Activated T-helper 2 cell treated with anti-CD3 and anti-CD28 coated beads, Interferon-gamma antibody, Interleukin-2, Interleukin-4, amounts not matched to agents 10 μg/mL and 5 μg/mL and 100 μg/mL, durations not matched to agents 14 hours and 24 hours and 36 hours (primary cell): ENCODE results near the gene PPP1R9B. TPM values are rescaled to one million over a fixed set of nuclear protein-coding genes. Genes with fewer than 3 reads are reported as not detected.

ENCODE experiments used
- DNase-seq: peaks from one replicate; pipeline ENCODE4 v3.0.0; 2021; ENCODE audit warnings: low spot score
- H3K27ac Mint-ChIP-seq: one replicate; pipeline ENCODE4 v1.8.0; 2021; ENCODE audit warnings: mixed read lengths
- H3K27me3 Mint-ChIP-seq: one replicate; pipeline ENCODE4 v1.8.0; 2021; ENCODE audit warnings: low read depth, mixed read lengths
- H3K36me3 Mint-ChIP-seq: one replicate; pipeline ENCODE4 v1.8.0; 2021; ENCODE audit warnings: low read depth, mixed read lengths
- H3K4me1 Mint-ChIP-seq: one replicate; pipeline ENCODE4 v1.8.0; 2021; ENCODE audit warnings: low read depth, mixed read lengths
- H3K4me3 Mint-ChIP-seq: one replicate; pipeline ENCODE4 v1.8.0; 2021; ENCODE audit warnings: low read depth, mild to moderate bottlenecking, moderate library complexity, mixed read lengths
- H3K9me3 Mint-ChIP-seq: one replicate; pipeline ENCODE4 v1.8.0; 2021; ENCODE audit warnings: mixed read lengths
- intact Hi-C: fragments of 100-400 bp; cut with micrococcal nuclease; formaldehyde crosslinking; loops from one replicate; pipeline ENCODE4 v1.15.1; 2023
- total RNA-seq: library from RNA; stranded (reverse); gene quantifications from 2 replicates; pipeline ENCODE4 v1.2.3, GENCODE V29; 2022

PPP1R9B gene
- total RNA-seq, 1 donor from 2014 or later, result 130 TPM

DNA sequence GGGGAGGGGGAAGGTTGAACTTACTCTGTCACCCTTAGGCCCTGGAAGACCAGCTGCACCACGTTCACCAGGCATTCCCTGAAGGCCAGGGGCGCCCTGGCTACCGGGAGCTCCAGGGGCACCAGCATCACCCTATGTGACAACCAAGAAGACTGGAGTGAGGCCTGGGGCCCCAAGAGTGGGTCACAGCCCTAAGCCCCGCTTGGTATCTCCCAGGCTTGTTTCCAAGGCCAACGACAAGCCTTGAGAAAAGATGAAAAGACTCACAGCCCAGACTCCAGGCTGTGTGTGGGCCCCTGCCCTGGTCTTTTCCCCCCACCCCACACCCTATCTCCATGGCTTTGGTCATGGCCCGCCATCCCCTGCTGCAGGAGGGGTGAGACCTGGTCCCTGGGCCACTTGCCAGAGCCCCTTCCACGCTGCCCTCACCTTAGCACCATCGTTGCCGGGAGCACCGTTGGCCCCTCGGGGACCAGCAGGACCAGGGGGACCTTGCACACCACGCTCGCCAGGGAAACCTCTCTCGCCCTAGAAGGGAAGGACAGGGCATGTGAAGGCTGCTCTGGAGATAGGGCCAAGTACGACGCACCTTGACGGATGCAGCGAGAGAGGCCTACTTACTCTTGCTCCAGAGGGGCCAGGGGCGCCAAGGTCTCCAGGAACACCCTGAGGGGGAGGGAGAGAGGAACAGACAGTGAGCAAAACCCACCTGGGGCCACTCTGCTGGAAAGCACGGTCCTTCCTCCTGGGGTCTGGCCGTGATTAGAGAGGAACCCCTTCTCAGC is 41.1 kb upstream of the PPP1R9B start:
- H3K36me3 Mint-ChIP-seq, result no peaks in the 10 kb centered on the region

DNA sequence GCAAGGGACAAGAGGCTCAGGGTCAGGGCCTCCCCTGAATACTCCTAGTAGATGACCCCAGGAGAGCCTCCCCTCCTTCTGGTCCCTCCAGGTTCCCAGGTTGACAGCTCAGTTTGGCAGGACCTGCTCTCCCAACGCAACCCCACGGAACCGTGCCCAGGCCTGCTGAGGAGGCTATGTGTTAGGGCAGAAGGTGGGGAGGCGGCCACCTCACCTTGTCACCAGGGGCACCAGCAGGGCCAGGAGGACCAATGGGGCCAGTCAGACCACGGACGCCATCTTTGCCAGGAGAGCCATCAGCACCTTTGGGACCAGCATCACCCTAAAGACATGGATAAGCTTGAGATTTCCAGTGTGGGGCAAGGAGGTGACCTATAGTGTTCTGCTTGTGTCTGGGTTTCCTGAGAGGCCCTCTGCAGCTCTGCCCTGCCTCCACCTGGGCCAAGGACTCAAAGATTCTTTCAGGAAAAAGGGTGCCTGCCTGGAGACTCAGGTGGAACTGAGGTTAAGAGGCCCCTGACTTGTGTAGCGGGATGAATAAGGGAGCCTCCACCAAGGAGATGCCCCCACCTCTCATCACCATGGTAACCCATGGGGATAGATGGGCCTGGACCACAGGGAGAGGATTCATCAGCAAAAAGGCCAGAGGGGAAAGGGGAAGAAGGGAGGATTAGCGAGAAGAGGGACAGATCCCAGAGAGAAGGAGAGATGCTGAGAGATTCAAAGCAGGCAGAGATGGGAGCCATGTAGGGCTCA is 40.3 kb upstream of the PPP1R9B start:
- no peak overlapping the region for H3K27ac Mint-ChIP-seq
- no peak overlapping the region for H3K4me3 Mint-ChIP-seq
- no peaks in the 10 kb centered on the region for H3K9me3 Mint-ChIP-seq

More for the DNA sequence above, 41.1 kb upstream of the PPP1R9B start:
- Mint-ChIP-seq H3K27me3 (no peaks in the 10 kb centered on the region), H3K4me1 (no peaks in the 10 kb centered on the region), H3K9me3 (no peaks in the 10 kb centered on the region), H3K27ac (no peak overlapping the region), H3K4me3 (no peak overlapping the region)
- DNase-seq, result no peak
- intact Hi-C loops, result no loop called here

DNA sequence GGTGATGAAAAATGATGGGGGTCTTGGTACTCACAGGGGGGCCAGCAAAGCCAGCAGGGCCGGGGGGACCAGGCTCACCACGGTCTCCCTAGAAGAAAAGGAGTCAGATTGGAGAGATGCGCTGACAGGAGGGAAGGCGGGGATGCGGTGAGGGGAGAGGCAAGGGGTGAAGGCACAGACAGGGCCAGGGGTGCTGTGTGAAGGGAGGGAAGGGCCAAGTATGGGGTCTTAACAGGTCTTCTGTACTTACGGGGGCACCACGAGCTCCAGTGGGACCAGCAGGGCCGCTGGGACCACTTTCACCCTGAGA is 39.8 kb upstream of the PPP1R9B start:
- intact Hi-C loops, result no loop called here
- Mint-ChIP-seq H3K36me3 (no peaks in the 10 kb centered on the region), H3K9me3 (no peaks in the 10 kb centered on the region), H3K27ac (no peak overlapping the region), H3K4me1 (no peaks in the 10 kb centered on the region), H3K4me3 (no peak overlapping the region), H3K27me3 (no peaks in the 10 kb centered on the region)
- no peak for DNase-seq

More for the DNA sequence above, 40.3 kb upstream of the PPP1R9B start:
- Mint-ChIP-seq H3K36me3 (no peaks in the 10 kb centered on the region), H3K27me3 (no peaks in the 10 kb centered on the region), H3K4me1 (no peaks in the 10 kb centered on the region)
- intact Hi-C loops, result no loop called here
- no peak for DNase-seq

DNA sequence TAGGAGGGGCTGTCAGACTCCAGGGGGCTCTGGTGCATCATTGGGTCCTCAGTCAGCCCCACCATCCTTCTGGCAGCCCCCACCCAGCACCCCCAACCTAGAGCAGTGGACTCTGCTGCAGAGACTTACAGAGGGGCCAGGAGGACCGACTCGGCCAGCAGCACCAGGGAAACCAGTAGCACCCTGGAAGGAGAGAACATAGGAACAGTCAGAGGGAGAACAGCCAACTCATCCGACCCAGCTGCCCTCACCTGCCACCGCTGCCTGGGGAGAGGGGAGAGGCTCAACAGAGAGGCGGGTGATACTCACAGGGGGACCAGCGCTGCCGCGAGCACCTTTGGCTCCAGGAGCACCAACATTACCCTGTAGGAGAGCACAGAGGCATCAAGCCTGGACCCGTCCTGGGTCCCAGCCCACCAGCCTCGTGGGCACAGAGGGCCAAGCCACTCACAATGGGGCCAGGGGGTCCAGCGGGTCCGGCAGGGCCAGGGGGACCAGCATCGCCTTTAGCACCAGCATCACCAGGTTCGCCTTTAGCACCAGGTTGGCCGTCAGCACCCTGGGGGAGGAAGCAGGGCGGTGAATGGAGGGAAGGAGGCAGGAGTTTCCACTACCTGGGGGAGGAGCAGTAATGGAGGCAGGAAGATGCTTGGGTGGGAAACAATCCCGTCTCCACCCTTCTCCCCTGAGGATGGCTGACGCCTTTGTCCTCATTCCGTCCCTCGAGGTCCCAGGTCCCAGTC is 39.2 kb upstream of the PPP1R9B start:
- DNase-seq, result no peak
- no peaks in the 10 kb centered on the region for H3K4me1 Mint-ChIP-seq
- intact Hi-C loops, result no loop called here
- H3K9me3 Mint-ChIP-seq, result no peaks in the 10 kb centered on the region
- no peak overlapping the region for H3K4me3 Mint-ChIP-seq
- no peaks in the 10 kb centered on the region for H3K27me3 Mint-ChIP-seq
- no peaks in the 10 kb centered on the region for H3K36me3 Mint-ChIP-seq
- no peak overlapping the region for H3K27ac Mint-ChIP-seq

DNA sequence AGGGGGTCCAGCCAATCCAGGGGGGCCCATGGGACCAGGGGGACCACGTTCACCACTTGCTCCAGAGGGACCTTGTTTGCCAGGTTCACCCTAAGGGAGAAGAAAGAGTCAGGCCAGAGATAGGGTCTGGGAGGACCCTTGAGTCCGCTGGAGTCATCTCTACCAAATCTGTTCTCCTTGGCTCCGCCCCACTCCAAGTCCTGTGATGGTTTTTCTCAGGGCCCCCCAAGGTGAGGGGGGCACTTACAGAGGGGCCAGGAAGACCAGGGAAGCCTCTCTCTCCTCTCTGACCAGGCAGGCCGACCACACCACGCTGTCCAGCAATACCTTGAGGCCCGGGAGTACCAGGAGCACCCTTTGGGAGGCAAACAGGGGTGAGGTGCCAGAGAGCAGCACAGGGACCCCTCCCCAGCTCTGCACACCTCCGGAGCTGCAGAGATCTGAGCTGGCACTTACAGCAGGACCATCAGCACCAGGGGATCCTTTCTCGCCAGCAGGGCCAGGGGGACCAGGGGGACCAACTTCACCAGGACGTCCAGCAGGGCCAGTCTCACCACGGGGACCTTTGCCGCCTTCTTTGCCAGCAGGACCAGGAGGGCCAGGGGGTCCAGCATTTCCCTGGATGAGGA is 38.6 kb upstream of the PPP1R9B start:
- no peaks in the 10 kb centered on the region for H3K27me3 Mint-ChIP-seq
- H3K4me1 Mint-ChIP-seq, result peaks cover 3% of the 10 kb centered on the region
- H3K4me3 Mint-ChIP-seq, result no peak overlapping the region
- DNase-seq, result no peak
- H3K27ac Mint-ChIP-seq, result no peak overlapping the region
- intact Hi-C loops, result no loop called here
- no peaks in the 10 kb centered on the region for H3K36me3 Mint-ChIP-seq
- no peaks in the 10 kb centered on the region for H3K9me3 Mint-ChIP-seq

DNA sequence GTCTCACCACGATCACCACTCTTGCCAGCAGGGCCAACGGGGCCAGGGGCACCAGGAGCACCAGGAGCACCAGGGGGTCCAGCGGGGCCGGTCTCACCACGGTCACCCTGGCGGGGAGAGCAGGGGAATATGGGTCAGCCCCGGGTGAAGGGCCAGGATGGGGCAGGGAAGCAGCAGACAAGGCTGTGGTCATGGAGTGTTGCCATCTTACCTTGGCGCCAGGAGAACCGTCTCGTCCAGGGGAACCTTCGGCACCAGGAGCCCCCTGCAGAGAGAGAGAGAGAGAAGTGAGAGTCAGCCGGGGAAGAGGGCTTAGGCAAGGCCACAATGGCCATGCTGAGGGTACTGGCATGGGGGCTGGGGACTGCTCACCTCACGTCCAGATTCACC is 38.0 kb upstream of the PPP1R9B start:
- intact Hi-C loops, result no loop called here
- no peak for DNase-seq
- no peaks in the 10 kb centered on the region for H3K36me3 Mint-ChIP-seq
- no peaks in the 10 kb centered on the region for H3K9me3 Mint-ChIP-seq
- H3K27me3 Mint-ChIP-seq, result no peaks in the 10 kb centered on the region
- no peak overlapping the region for H3K4me3 Mint-ChIP-seq
- H3K27ac Mint-ChIP-seq, result no peak overlapping the region
- peaks cover 9% of the 10 kb centered on the region for H3K4me1 Mint-ChIP-seq

DNA sequence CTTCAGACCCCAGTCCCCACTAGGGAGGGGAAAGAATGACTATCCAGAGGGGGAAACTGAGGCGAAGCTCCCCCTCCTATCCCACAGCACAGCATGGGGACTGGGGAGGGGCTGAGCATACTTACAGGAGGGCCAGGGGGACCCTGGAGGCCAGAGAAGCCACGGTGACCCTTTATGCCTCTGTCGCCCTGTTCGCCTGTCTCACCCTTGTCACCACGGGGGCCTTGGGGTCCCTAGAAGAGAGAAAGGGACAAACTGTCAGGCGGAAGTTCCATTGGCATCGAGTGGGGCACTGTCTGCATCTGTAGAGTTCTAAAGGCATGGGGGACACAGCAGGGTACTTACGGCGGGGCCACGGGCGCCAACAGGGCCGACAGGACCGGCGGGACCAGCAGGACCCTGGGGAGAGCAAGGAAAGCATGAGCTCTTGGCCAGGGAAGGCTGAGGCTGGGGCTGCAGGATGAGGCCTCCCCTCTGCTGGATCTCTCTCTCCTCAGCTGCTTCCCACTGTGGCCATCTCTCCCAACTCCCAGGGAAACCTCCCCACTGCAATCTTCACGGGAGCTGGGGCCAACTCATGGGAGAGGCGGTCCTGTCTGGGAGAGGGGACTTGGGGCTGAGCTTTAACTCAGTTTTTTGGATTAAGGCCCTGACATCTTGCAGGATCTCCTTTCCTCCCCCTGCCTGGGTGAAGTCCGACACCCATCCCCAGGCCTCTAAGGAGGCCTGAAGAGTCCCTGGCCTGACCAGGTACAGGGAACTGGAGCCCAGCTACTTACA is 37.5 kb upstream of the PPP1R9B start:
- Mint-ChIP-seq H3K27me3 (no peaks in the 10 kb centered on the region), H3K4me3 (no peak overlapping the region), H3K36me3 (no peaks in the 10 kb centered on the region), H3K4me1 (peaks cover 11% of the 10 kb centered on the region), H3K27ac (no peak overlapping the region), H3K9me3 (no peaks in the 10 kb centered on the region)
- no peak for DNase-seq
- intact Hi-C loops, result no loop called here

DNA sequence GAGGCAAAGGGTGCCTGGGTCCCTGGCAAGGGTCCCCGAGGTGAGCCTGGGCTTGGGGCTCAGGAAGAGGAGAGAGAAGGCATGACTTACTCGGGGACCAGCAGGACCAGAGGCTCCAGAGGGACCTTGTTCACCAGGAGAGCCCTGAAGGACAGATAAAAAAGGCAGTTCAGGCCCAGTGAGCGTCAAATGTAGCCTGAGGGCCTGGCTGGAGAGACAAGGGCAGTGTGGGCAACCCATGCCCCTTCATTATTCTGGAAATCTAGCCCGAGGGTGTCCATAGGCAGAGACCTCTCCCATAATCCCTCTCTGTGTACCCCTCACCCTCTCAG is 36.9 kb upstream of the PPP1R9B start:
- Mint-ChIP-seq H3K27ac (no peak overlapping the region), H3K4me3 (no peak overlapping the region), H3K36me3 (no peaks in the 10 kb centered on the region), H3K9me3 (no peaks in the 10 kb centered on the region), H3K4me1 (peaks cover 13% of the 10 kb centered on the region), H3K27me3 (no peaks in the 10 kb centered on the region)
- no peak for DNase-seq
- intact Hi-C loops, result no loop called here

DNA sequence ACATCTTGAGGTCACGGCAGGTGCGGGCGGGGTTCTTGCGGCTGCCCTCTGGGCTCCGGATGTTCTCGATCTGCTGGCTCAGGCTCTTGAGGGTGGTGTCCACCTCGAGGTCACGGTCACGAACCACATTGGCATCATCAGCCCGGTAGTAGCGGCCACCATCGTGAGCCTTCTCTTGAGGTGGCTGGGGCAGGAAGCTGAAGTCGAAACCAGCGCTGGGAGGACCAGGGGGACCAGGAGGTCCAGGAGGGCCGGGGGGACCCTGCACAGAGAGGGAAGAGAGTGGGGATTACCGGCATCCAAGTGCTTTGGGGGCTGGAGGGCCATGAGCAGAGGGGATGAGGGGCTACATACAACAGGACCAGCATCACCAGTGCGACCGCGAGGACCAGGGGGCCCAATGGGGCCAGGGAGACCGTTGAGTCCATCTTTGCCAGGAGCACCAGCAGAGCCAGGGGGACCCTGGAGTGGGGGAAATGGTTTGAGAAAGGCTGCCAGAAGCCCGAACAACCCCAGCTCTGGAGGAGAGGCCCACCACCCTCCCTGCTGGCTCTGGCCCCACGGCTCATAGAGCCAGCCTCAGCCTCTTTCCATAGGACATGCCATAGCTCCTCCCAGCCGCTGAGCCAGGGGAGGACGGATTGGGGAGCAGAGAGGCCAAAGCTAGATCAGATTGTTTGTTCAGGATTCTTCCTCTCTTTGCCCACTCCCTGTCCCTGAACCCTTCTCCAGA is 36.4 kb upstream of the PPP1R9B start:
- H3K4me3 Mint-ChIP-seq, result no peak overlapping the region
- no peak overlapping the region for H3K27ac Mint-ChIP-seq
- intact Hi-C loops, result no loop called here
- peaks cover 13% of the 10 kb centered on the region for H3K4me1 Mint-ChIP-seq
- no peaks in the 10 kb centered on the region for H3K27me3 Mint-ChIP-seq
- no peak for DNase-seq
- H3K9me3 Mint-ChIP-seq, result no peaks in the 10 kb centered on the region
- no peaks in the 10 kb centered on the region for H3K36me3 Mint-ChIP-seq

DNA sequence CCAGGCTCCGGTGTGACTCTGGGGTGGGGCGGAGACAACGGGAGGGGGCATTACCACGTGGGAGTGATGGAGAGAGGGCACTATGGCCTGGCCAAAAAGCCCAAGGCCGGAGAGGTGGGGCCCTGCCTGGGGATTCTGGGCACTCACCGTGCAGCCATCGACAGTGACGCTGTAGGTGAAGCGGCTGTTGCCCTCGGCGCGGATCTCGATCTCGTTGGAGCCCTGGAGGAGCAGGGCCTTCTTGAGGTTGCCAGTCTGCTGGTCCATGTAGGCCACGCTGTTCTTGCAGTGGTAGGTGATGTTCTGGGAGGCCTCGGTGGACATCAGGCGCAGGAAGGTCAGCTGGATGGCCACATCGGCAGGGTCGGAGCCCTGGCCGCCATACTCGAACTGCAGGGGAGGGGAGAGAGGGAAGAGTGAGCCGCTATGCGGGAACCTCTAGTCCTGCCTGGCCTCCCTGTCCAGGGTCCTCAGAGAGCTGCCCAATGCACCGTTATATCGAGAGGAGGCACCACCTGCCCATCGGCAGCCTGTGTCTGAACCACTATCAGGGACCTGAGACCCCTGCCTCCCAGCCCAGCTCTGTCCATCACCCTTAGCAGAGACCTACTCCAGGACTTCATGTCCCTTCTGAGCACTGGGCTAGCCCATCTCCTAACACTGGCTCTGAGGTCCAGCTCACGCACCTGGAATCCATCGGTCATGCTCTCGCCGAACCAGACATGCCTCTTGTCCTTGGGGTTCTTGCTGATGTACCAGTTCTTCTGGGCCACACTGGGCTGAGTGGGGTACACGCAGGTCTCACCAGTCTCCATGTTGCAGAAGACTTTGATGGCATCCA is 35.4 kb upstream of the PPP1R9B start:
- Mint-ChIP-seq H3K4me1 (peaks cover 13% of the 10 kb centered on the region), H3K36me3 (no peaks in the 10 kb centered on the region), H3K27ac (no peak overlapping the region), H3K4me3 (no peak overlapping the region), H3K27me3 (no peaks in the 10 kb centered on the region), H3K9me3 (no peaks in the 10 kb centered on the region)
- intact Hi-C loops, result no loop called here
- DNase-seq, result no peak

DNA sequence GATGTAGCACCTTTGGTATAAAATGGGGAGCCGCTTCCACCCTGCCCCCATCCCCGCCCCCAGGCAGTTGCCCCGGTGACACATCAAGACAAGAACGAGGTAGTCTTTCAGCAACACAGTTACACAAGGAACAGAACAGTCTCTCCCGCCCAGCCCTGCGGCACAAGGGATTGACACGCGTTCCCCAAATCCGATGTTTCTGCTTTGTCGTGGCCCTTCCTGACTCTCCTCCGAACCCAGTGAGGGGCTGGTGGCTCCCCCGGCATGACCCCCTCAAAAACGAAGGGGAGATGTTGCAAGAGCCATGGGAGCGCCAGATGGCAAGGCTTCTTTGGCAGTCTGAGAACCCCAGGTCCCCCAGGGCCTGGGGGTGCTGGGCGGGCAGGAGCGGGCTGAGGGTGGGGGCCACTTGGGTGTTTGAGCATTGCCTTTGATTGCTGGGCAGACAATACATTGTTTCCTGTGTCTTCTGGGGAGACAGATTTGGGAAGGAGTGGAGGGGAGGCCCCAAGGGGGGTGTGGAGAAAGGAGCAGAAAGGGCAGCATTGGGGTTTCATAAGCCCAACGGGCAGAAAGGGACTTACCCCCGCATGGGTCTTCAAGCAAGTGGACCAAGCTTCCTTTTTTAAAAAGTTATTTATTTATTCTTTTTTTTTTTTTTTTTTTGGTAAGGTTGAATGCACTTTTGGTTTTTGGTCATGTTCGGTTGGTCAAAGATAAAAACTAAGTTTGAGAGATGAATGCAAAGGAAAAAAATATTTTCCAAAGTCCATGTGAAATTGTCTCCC is 34.3 kb upstream of the PPP1R9B start:
- peaks cover 2% of the 10 kb centered on the region for H3K27me3 Mint-ChIP-seq
- intact Hi-C loops, result no loop called here
- no peaks in the 10 kb centered on the region for H3K36me3 Mint-ChIP-seq
- H3K4me1 Mint-ChIP-seq, result peaks cover 13% of the 10 kb centered on the region
- DNase-seq, result no peak
- no peaks in the 10 kb centered on the region for H3K9me3 Mint-ChIP-seq
- no peak overlapping the region for H3K4me3 Mint-ChIP-seq
- no peak overlapping the region for H3K27ac Mint-ChIP-seq
